Activated naive CD4-positive, alpha-beta T cell treated with Interleukin-2 at 50 U/mL for 16 hours (primary cell): ENCODE results near the gene PPM1H.

Experiments used
- DNase-seq: peaks from one replicate; pipeline ENCODE4 v3.0.0-alpha.2; 2020

PPM1H gene

GRCh38 chr12:62701492-62701891 is 233.5 kb downstream of the PPM1H start:
- DNase-seq, result no peak

GRCh38 chr12:62700091-62700880 is 234.7 kb downstream of the PPM1H start:
- no peak for DNase-seq

- no peak for DNase-seq
These were observed 236.2 kb downstream of the PPM1H start for GRCh38 chr12:62698701-62699101.

GRCh38 chr12:62697893-62698292 is 237.1 kb downstream of the PPM1H start:
- no peak for DNase-seq

- no peak for DNase-seq
These were observed 239.3 kb downstream of the PPM1H start for GRCh38 chr12:62695696-62696095.

- DNase-seq, result no peak
These were observed 240.3 kb downstream of the PPM1H start for GRCh38 chr12:62694632-62695031.

GRCh38 chr12:62694116-62694515 is 240.8 kb downstream of the PPM1H start:
- DNase-seq, result no peak

- DNase-seq, result no peak
These were observed 241.4 kb downstream of the PPM1H start for GRCh38 chr12:62693376-62694050.

- DNase-seq, result no peak
These were observed 242.1 kb downstream of the PPM1H start for GRCh38 chr12:62692884-62693283.

GRCh38 chr12:62691309-62691708 is 243.6 kb downstream of the PPM1H start:
- no peak for DNase-seq

- DNase-seq, result no peak
These were observed 245.7 kb downstream of the PPM1H start for GRCh38 chr12:62689042-62689839.

GRCh38 chr12:62686938-62687337 is 248.0 kb downstream of the PPM1H start:
- DNase-seq, result no peak

- no peak for DNase-seq
These were observed 250.2 kb downstream of the PPM1H start for GRCh38 chr12:62684570-62685295.

- DNase-seq, result no peak
These were observed 251.0 kb downstream of the PPM1H start for GRCh38 chr12:62683776-62684569.

- no peak for DNase-seq
These were observed 253.6 kb downstream of the PPM1H start for GRCh38 chr12:62681306-62681705.

GRCh38 chr12:62679608-62680007 is 255.3 kb downstream of the PPM1H start:
- DNase-seq, result no peak

- DNase-seq, result no peak
These were observed 257.6 kb downstream of the PPM1H start for GRCh38 chr12:62677355-62677754.

GRCh38 chr12:62676521-62677307 is 258.2 kb downstream of the PPM1H start:
- no peak for DNase-seq

GRCh38 chr12:62673028-62673815 is 261.7 kb downstream of the PPM1H start:
- no peak for DNase-seq

GRCh38 chr12:62670986-62671720 is 263.8 kb downstream of the PPM1H start:
- no peak for DNase-seq
